ENCODE measurements around the gene COL1A1. TPM values are rescaled to one million over a fixed set of nuclear protein-coding genes. Genes with fewer than 3 reads are reported as not detected.
A peak's percentile ranks its signal among the peaks of the same experiment; 100 is the strongest.

Gene COL1A1
- total and polyA plus RNA-seq, 2 of the 13 experiments (the other 11 are each of a cell fraction or from before 2014, with no cell fraction given), result 0.05 TPM; not detected in 1

GRCh38 chr17:50200457-50201275 is 765 bp downstream of the COL1A1 start (continued):
- TF ChIP-seq GLMP (CRISPR knock-in tag; IDR thresholded peaks at IDR 0.05; ENCODE audit: borderline replicate concordance), result no peak
- no peak for TF ChIP-seq HNF4G (IDR thresholded peaks at IDR 0.05; ENCODE audit: borderline replicate concordance, low read depth, low read length)
- peak; percentile 43; the same call in 1 of the 2 replicates for TF ChIP-seq HNF4G (CRISPR knock-in tag; IDR thresholded peaks at IDR 0.05; ENCODE audit: borderline replicate concordance, low read depth)
- TF ChIP-seq KLF16 (CRISPR knock-in tag; IDR thresholded peaks at IDR 0.05), result peak in 1 of 2 experiments; percentile 74; a peak in 1 of 4 replicates
- no peak for TF ChIP-seq TRIM24 (CRISPR knock-in tag; IDR thresholded peaks at IDR 0.05)
- 0 out of 2 replicates have a peak, but pooled peaks have one; percentile 12 for TF ChIP-seq ZNF773 (CRISPR knock-in tag; IDR thresholded peaks at IDR 0.05; ENCODE audit: borderline replicate concordance)
- TF ChIP-seq EED (CRISPR knock-in tag; IDR thresholded peaks at IDR 0.05), result no peak
- TF ChIP-seq PHB2 (IDR thresholded peaks at IDR 0.05; ENCODE audit: partially characterized antibody), result no peak
- peak; percentile 58 for TF ChIP-seq ASH2L (IDR thresholded peaks at IDR 0.05; ENCODE audit: insufficient read length, low read depth, low read length)
- 0 out of 2 replicates have a peak, but pooled peaks have one; percentile 31 for TF ChIP-seq NFATC3 (CRISPR knock-in tag; IDR thresholded peaks at IDR 0.05)
- TF ChIP-seq SMAD9 (CRISPR knock-in tag; IDR thresholded peaks at IDR 0.05), result 0 out of 2 replicates have a peak, but pooled peaks have one; percentile 62
- TF ChIP-seq, protein P1, sequence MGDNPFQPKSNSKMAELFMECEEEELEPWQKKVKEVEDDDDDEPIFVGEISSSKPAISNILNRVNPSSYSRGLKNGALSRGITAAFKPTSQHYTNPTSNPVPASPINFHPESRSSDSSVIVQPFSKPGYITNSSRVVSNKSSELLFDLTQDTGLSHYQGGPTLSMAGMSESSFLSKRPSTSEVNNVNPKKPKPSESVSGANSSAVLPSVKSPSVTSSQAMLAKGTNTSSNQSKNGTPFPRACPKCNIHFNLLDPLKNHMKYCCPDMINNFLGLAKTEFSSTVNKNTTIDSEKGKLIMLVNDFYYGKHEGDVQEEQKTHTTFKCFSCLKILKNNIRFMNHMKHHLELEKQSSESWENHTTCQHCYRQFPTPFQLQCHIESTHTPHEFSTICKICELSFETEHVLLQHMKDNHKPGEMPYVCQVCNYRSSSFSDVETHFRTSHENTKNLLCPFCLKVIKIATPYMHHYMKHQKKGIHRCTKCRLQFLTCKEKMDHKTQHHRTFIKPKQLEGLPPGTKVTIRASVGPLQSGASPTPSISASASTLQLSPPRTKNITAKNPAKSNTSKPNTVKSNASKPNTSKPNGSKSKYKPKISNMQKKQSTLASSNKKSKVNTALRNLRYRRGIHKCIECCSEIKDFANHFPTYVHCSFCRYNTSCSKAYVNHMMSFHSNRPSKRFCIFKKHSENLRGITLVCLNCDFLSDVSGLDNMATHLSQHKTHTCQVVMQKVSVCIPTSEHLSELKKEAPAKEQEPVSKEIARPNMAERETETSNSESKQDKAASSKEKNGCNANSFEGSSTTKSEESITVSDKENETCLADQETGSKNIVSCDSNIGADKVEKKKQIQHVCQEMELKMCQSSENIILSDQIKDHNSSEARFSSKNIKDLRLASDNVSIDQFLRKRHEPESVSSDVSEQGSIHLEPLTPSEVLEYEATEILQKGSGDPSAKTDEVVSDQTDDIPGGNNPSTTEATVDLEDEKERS (CRISPR knock-in tag; IDR thresholded peaks at IDR 0.05), result 0 out of 2 replicates have a peak, but pooled peaks have one; percentile 20
- TF ChIP-seq ZNF629 (CRISPR knock-in tag; conservative IDR thresholded peaks at IDR 0.05), result no peak
- TF ChIP-seq EP300 (IDR thresholded peaks at IDR 0.05; ENCODE audit: low read depth in 2 of 2, low read length in 2 of 2), result no peak
- no peak for TF ChIP-seq EP300 (CRISPR knock-in tag; IDR thresholded peaks at IDR 0.05; ENCODE audit: borderline replicate concordance)
- no peak for TF ChIP-seq MBNL3 (CRISPR knock-in tag; conservative IDR thresholded peaks at IDR 0.05)
- TF ChIP-seq NFKB2 (CRISPR knock-in tag; IDR thresholded peaks at IDR 0.05; ENCODE audit: borderline replicate concordance), result peak; percentile 46; the same call in 1 of the 2 replicates
- peak; percentile 75 for TF ChIP-seq HNF1B (CRISPR knock-in tag; IDR thresholded peaks at IDR 0.05)
- TF ChIP-seq, protein P2, sequence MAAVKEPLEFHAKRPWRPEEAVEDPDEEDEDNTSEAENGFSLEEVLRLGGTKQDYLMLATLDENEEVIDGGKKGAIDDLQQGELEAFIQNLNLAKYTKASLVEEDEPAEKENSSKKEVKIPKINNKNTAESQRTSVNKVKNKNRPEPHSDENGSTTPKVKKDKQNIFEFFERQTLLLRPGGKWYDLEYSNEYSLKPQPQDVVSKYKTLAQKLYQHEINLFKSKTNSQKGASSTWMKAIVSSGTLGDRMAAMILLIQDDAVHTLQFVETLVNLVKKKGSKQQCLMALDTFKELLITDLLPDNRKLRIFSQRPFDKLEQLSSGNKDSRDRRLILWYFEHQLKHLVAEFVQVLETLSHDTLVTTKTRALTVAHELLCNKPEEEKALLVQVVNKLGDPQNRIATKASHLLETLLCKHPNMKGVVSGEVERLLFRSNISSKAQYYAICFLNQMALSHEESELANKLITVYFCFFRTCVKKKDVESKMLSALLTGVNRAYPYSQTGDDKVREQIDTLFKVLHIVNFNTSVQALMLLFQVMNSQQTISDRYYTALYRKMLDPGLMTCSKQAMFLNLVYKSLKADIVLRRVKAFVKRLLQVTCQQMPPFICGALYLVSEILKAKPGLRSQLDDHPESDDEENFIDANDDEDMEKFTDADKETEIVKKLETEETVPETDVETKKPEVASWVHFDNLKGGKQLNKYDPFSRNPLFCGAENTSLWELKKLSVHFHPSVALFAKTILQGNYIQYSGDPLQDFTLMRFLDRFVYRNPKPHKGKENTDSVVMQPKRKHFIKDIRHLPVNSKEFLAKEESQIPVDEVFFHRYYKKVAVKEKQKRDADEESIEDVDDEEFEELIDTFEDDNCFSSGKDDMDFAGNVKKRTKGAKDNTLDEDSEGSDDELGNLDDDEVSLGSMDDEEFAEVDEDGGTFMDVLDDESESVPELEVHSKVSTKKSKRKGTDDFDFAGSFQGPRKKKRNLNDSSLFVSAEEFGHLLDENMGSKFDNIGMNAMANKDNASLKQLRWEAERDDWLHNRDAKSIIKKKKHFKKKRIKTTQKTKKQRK (IDR thresholded peaks at IDR 0.05; ENCODE audit: low read length), result no peak
